ELR (cell line): ENCODE data around the gene ZFHX3.
"Not testable (repeated sequence)": the region's sequence is repeated elsewhere in the genome, so short reads cannot be mapped to it uniquely, and the experiment has no call there.

Experiments
- DNase-seq: peaks from one replicate; pipeline ENCODE4 v3.0.0-alpha.2; 2015; ENCODE audit warnings: low read depth

Gene ZFHX3

GRCh38 chr16:73047536-73048291, at the start of gene ZFHX3:
Gene ZFHX3, minus strand, starts transcription at chr16:73048128. Its CDS starts 87,983 bp downstream, at chr16:72960145.
- DNase-seq, result peak; percentile 67

GRCh38 chr16:73096510-73096909, 48.6 kb upstream of the ZFHX3 start:
- DNase-seq, result no peak

GRCh38 chr16:73095885-73096421, 48.0 kb upstream of the ZFHX3 start:
- no peak for DNase-seq

- DNase-seq, result no peak
These were observed 47.4 kb upstream of the ZFHX3 start for GRCh38 chr16:73095142-73095820.

GRCh38 chr16:73094371-73094770, 46.4 kb upstream of the ZFHX3 start:
- no peak for DNase-seq

- DNase-seq, result no peak
These were observed 45.5 kb upstream of the ZFHX3 start for GRCh38 chr16:73093146-73094144.

GRCh38 chr16:73092236-73092781, 44.4 kb upstream of the ZFHX3 start:
- DNase-seq, result no peak

GRCh38 chr16:73091174-73091573, 43.2 kb upstream of the ZFHX3 start:
- no peak for DNase-seq

- DNase-seq, result no peak
These were observed 41.5 kb upstream of the ZFHX3 start for GRCh38 chr16:73089420-73089819.

- DNase-seq, result no peak
These were observed 38.2 kb upstream of the ZFHX3 start for GRCh38 chr16:73086108-73086507.

- DNase-seq, result no peak
These were observed 35.3 kb upstream of the ZFHX3 start for GRCh38 chr16:73083271-73083670.

- peak; percentile 95 for DNase-seq
These were observed 34.7 kb upstream of the ZFHX3 start for GRCh38 chr16:73082634-73083051.

- no peak for DNase-seq
These were observed 33.0 kb upstream of the ZFHX3 start for GRCh38 chr16:73080931-73081330.

GRCh38 chr16:73076324-73076810, 28.4 kb upstream of the ZFHX3 start:
- DNase-seq, result no peak

- DNase-seq, result no peak
These were observed 26.5 kb upstream of the ZFHX3 start for GRCh38 chr16:73074382-73074781.

GRCh38 chr16:73072051-73072450, 24.1 kb upstream of the ZFHX3 start:
- not testable (repeated sequence) for DNase-seq

GRCh38 chr16:73071131-73071940, 23.4 kb upstream of the ZFHX3 start:
- DNase-seq, result peak; percentile 35

GRCh38 chr16:73069581-73070262, 21.8 kb upstream of the ZFHX3 start:
- no peak for DNase-seq

- peak; percentile 94 for DNase-seq
These were observed 20.8 kb upstream of the ZFHX3 start for GRCh38 chr16:73068541-73069401.
